C1 segment of cervical spinal cord (tissue), 14 donors: ENCODE measurements around the gene ZGRF1.
A peak's percentile ranks its signal among the peaks of the same experiment; 100 is the strongest.
"Not testable (repeated sequence)": the region's sequence is repeated elsewhere in the genome, so short reads cannot be mapped to it uniquely, and the experiment has no call there.

Experiments
- DNase-seq, 14 donors: peaks; one replicate each; lab custom pipeline; 2025; lab: John Stamatoyannopoulos, UW

The ZGRF1 gene

GRCh38 chr4:112636688-112637551 lies at the start of gene ZGRF1, which contains the start of gene LARP7:
ZGRF1 (minus strand) TSS chr4:112636909; CDS start chr4:112633176, 3,733 bp downstream.
LARP7 (plus strand) TSS chr4:112637143; CDS start chr4:112644670, 7,527 bp downstream.
- DNase-seq: peak; percentile 96 to 100 (median 99)

DNA sequence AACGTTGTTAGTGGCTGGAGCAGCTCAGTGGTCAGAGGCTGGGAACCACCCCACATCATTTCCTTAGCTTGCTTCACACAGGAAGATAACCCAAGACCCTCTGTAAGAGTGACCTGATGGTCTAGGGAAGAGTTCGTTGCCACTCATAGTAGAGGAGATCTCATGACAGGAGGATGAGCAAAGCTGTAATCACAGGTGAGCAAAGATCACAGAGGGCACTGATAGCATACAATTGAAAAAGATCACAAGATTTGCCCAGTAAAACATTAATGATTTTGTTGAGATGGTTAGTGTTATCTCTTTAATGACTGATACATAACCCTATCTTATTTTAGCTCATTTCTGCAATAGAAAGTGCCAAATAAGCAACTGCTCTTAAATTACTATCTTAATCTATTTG lies 44.3 kb upstream of the ZGRF1 start:
- DNase-seq: no peak

DNA sequence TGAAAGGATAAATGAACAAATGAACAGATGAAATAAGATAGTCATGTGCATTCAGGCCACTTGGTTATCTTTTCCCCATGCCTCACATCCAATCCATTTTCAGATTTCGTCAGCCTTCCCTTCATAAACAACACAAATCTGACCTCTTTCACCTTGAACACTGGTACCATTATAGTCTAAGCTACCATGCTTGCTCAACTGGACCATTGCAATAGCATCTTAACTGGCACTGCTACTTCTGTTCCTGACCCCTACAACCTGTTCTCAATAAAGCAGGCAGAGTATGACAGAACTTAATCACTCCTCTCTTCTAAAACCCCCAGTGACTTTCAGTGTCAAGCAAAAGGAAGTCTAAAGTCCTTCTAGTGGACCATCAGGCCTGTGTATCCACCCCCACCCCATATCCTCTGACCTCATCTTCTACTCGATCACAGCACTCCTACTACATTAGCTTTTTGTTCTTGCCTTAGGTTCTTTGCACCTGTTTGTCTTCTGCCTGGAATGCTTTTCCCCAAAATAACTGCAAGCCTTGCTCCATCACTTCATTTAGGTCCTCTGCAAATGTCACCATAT lies 40.9 kb upstream of the ZGRF1 start:
- DNase-seq: no peak

DNA sequence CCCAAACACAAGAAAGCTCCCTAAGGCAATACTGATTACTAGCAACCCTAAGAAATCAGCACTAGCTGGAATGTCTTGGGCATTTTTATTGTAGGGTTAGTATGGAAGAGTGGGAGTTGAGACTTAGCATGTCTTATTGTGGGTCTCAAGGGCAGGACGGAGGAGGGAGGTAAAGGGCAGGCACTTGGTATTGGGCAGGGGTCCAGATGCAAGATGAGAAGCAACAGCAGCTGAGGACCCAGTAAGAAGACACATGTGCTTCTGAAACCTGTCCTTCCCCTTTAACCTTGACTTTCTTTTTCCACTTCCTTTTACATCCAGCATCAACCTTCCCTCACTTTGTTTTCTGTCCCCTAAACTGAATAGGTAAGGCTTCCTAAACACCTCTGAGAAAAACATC lies 37.7 kb upstream of the ZGRF1 start:
- no peak for DNase-seq

DNA sequence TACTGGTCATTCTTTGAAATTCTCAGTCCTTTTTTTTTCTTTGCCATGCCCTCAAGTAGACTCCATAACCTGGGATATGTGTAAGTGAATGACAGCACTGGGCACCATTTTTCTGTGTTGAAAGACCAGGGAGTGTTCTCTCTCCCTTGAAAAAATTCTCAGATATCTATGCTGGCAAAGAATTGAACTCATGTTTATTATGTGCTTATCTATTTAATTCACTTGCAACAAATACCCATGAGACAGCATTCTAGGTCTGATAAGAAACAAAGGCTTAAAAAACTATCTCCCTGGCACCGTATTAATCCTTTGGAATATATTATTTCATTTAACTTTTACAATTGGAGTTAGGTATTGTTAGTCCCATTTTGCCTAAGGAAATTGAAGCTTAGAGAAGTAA lies 37.0 kb upstream of the ZGRF1 start:
- no peak for DNase-seq

GRCh38 chr4:112673076-112673475 lies 36.4 kb upstream of the ZGRF1 start:
- DNase-seq: no peak

DNA sequence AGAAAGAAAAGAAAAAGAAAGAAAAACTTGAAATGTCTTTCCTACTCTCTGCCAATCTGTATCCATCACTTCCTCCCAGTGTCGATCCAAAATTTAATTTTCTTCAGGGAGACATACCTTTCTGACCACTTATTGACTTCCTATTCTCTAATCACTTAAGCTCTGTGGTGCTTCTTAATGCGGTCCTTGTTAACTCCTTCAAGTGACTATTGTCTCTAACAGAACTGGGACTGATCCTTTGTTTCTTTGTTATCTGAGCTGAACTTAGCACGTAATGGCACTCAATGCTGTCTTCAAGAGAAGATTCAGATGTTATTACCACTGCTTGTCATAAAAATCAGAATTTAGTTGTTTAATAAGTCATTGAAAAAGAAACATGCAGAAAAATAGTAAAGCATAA lies 31.4 kb upstream of the ZGRF1 start:
- no peak for DNase-seq

DNA sequence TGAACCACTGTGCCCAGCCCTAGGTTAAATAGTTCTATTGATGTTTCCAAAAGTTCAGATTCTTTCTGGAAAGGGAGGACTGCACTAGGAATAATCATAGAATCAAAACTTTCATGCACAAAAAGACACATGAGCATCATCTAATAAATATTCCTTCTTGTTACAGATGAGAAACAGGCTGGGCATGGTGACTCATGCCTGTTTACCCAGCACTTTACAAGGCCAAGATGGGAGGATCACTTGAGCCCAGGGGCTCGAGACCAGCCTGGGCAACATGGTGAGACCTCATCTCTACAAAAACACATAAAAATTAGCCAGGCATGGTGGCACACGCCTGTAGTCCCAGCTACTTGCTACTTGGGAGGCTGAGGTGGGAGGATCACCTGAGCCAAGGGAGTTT lies 27.9 kb upstream of the ZGRF1 start:
- DNase-seq: no peak

DNA sequence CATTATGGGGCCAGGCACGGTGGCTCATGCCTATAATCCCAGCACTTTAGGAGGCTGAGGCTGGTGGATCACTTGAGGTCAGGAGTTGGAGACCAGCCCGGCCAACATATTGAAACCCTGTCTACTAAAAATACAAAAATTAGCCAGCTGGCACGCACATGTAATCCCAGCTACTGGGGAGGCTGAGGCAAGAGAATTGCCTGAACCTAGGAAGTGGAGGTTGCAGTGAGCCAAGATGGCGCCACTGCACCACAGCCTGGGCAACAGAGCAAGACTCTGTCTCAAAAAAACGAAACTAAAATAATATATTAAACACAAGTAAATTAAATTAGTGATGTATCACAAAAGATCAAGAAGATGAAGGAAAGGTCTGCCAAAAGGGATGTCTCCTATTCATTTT lies 19.4 kb upstream of the ZGRF1 start:
- not testable (repeated sequence) for DNase-seq

DNA sequence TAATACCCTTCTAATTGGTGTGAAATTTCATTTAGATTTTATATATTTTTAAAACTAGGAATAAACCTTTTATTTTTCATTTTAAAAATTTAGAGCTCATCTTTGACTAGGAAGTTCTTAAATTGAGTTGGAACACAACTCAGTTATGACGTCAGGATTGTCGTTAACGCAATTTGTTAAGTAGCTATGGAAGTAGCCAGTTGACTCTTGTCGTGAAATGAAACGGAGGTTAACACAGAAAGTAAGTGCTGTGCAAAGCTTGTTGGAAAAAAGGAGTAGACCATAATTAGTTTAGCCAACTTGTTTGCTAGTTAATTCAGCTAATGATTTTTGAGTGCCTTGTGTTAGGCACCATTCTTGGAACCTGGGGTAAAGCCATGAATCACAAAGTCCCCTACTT lies 18.6 kb upstream of the ZGRF1 start:
- DNase-seq: no peak

- no peak for DNase-seq
These were observed 15.5 kb upstream of the ZGRF1 start for GRCh38 chr4:112652216-112652615.

GRCh38 chr4:112651641-112652040 lies 14.9 kb upstream of the ZGRF1 start:
- no peak for DNase-seq

- no peak for DNase-seq
These were observed 13.6 kb upstream of the ZGRF1 start for GRCh38 chr4:112650332-112650731.

DNA sequence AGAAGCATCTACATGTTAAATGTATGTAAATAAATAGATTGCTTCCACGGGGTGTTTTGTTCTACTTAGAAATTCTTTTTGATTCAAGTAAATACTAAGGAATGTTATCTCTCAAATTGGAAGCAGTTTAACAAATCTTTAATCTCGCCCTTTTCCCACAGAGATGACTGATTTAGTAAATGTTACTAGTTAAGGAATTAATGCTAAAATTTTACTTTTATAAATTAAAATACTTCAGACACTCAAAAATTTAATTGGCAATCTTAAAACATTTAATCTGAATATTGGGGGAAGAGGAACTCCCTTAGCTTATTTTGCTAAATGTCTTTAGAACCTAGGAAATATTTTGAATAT lies 12.3 kb upstream of the ZGRF1 start:
- no peak for DNase-seq

GRCh38 chr4:112648263-112649054 lies 11.8 kb upstream of the ZGRF1 start:
- DNase-seq: no peak

DNA sequence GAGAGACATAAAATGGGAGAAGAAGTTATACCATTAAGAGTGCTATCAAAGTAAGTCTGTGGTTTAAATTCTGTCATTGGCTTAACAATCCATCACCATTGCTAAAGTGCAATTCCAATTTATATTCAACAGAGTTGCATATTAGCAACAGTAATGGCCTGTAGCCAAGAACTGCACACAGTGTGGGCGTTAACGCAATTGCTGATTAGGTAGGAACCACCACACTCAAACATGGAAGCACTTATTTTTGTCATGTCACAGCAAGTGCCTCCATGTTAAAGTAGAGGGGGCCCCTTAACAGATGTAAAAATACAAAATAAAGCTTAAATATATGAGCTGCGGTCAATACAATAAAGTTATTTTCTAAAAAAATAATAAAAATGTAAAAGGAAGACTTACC lies 11.1 kb upstream of the ZGRF1 start:
- no peak for DNase-seq

DNA sequence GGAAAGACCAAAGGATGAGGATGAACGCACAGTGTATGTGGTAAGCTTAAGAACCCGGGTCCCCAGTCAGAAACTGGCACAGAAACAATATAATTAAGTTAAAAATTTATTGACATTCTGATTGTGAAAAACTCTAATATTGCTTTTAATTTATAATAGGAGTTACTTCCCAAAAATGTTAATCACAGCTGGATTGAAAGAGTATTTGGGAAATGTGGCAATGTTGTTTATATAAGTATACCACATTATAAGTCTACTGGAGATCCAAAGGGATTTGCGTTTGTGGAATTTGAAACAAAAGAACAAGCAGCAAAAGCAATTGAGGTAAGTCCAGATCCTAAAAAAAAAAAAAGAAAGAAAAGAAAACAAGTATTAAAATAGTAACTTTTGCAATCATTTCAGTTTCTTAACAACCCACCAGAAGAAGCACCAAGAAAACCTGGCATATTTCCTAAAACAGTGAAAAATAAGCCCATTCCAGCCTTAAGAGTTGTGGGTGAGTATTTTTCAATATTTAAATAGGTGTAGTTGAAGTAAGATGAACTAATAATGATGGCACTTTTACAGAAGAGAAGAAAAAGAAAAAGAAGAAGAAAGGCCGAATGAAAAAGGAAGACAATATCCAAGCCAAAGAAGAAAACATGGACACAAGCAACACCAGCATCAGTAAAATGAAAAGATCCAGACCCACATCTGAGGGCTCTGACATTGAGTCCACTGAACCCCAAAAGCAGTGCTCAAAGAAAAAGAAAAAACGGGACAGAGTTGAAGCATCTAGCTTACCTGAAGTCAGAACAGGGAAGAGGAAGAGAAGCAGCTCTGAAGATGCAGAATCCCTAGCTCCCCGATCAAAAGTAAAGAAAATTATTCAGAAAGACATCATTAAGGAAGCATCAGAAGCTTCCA lies 10.2 kb upstream of the ZGRF1 start:
- no peak for DNase-seq

DNA sequence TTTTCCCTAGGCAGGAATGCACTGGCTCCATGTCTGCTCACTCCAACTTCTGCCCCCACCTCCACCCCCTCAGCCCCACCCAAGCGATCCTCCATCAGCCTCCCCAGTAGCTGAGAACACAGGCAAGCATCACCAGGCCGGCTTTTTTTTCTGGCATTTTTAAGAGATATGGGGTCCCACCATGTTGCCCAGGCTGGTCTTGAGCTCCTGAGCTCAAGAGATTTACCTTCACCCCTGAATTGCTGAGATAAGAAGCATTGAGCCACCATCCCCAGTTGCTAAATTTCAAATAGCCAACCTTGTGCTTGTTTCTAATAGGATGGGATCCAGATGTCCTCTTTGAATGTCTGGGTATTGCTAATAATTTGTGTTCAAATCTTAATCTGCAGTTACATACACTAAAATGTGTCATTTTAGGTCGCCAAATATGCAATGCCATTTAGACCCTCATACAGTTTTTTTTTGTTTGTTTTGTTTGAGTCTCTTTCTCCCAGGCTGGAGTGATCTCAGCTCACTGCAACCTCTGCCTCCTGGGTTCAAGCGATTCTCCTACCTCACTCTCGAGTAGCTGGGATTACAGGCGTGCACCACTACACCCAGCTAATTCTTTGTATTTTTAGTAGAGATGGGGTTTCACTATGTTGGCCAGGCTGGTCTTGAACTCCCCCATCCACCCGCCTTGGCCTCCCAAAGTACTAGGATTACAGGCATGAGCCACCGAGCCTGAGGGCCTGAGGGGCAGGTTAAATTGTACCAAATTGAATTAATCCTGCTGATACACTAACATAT lies 9.0 kb upstream of the ZGRF1 start:
- DNase-seq: no peak

DNA sequence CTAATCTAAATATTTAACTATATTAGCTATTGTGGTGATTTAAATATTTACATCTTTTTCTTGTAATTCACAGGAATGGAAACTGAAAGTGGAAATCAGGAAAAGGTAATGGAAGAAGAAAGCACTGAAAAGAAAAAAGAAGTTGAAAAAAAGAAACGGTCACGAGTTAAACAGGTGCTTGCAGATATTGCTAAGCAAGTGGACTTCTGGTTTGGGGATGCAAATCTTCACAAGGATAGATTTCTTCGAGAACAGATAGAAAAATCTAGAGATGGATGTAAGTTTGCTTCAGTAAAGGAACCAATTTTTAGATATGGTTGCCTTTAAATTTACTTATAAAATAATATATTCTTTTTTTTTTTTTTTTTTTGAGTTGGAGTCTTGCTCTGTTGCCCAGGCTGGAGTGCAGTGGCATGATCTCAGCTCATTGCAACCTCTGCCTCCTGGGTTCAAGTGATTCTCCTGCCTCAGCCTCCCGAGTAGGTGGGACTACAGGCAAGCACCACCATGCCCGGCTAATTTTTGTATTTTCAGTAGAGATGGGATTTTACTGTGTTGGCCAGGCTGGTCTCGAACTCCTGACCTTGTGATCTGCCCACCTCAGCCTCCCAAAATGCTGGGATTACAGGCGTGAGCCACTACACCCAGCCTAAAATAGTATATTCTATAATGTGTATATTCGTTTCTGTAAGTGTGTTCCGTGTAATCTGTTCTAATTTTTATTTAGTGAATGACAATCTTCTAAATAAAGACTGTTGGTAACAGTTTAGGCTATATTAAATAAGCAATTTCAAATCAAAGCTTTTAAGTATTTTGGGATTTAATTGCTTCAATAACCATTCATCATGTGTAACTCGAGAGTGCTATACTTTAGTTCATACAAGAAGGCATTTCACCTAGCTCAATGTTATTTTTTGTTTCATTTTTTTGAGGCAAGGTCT lies 8.2 kb upstream of the ZGRF1 start:
- DNase-seq: not testable (repeated sequence)
